PC-3 (cell line): Measurements from ENCODE around the gene PLSCR3.

Experiments
- EZH2 ChIP-seq: fragments of 300-600 bp; sonication (generic); IDR thresholded peaks from one replicate; pipeline ENCODE4 v1.6.1; 2017; ENCODE audit warnings: antibody characterized with exemption, mild to moderate bottlenecking, low read length; ENCODE audit not compliant: unreplicated experiment
- TF ChIP-seq, protein P1 (sequence below): fragments of 300-600 bp; sonication (generic); conservative IDR thresholded peaks from 2 replicates; pipeline ENCODE4 v1.5.1; 2017; ENCODE audit warnings: antibody characterized with exemption, low read depth, mild to moderate bottlenecking, low read length

DNA sequence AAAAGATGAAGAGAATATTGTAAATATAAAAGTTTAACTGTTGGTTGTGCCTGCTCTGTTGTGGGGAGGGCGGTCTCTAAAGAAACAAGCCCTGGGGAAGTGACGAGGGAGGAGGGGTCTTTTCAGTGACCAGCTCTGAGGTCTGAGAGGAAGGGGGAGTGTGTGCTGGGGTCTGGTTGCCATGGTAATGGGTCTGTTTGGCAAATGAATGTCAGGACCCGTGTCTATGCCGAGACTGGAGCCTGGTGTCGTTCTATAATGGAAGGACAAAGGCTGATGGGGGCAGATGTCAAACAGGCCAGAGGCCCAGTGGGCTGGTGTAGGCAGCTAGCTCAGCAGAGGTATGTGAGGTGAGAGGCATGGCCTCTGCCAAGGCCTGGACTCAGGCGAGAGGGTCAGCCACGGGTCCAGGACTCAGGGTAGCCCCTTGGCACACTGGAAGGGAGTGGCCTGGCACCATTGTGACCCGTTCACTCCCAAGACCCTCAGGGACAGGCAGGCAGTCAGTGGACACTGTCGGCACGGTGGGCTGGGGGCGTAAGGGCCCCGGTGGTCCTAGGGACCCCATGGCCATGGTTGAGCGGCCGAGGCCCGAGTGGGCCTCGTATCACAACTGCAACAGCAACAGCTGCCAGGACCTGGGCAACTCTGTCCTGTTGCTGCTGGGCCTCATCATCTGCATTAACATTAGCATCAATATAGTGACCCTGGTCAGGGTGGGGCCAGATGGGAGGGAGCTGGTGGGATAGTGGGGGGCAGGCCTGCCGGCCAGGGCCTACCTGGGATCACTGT, 25.7 kb upstream of the PLSCR3 start, which contains the start of gene SPEM1:
- TF ChIP-seq, protein P1, sequence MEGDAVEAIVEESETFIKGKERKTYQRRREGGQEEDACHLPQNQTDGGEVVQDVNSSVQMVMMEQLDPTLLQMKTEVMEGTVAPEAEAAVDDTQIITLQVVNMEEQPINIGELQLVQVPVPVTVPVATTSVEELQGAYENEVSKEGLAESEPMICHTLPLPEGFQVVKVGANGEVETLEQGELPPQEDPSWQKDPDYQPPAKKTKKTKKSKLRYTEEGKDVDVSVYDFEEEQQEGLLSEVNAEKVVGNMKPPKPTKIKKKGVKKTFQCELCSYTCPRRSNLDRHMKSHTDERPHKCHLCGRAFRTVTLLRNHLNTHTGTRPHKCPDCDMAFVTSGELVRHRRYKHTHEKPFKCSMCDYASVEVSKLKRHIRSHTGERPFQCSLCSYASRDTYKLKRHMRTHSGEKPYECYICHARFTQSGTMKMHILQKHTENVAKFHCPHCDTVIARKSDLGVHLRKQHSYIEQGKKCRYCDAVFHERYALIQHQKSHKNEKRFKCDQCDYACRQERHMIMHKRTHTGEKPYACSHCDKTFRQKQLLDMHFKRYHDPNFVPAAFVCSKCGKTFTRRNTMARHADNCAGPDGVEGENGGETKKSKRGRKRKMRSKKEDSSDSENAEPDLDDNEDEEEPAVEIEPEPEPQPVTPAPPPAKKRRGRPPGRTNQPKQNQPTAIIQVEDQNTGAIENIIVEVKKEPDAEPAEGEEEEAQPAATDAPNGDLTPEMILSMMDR: no peak
- no peak for TF ChIP-seq EZH2
